Aorta (tissue), 5 donors: ENCODE data around the gene RANBP1. TPM values are rescaled to one million over a fixed set of nuclear protein-coding genes. Genes with fewer than 3 reads are reported as not detected.

Experiments
- ATAC-seq: fragments of 200-7000 bp; cut with Tn5 transposase; one replicate; pipeline ENCODE4 v1.9.1; 2022; ENCODE audit warnings: moderate library complexity; ENCODE audit not compliant: low FRiP score
- DNase-seq, 2 donors: peaks; one replicate each; pipeline ENCODE4 v3.0.0-alpha.2; 2020
- H3K27ac ChIP-seq, 2 donors: one replicate each; pipeline ENCODE4 v1.5.1; 2013; ENCODE audit warnings: low read length in 2 of 2, mild to moderate bottlenecking in 2 of 2, moderate library complexity in 2 of 2, control low read depth in 1 of 2, inconsistent platforms in 1 of 2, low read depth in 1 of 2
- H3K27me3 ChIP-seq, 2 donors: one replicate each; pipeline ENCODE4 v1.6.1; 2013; ENCODE audit warnings: control low read depth in 1 of 2, low read length in 1 of 2, mild to moderate bottlenecking in 1 of 2, moderate library complexity in 1 of 2; ENCODE audit not compliant: insufficient read depth in 2 of 2, control insufficient read depth in 1 of 2
- H3K36me3 ChIP-seq, 2 donors: one replicate each; pipeline ENCODE4 v1.6.1; 2013; ENCODE audit warnings: control low read depth in 1 of 2, low read length in 1 of 2, mild to moderate bottlenecking in 1 of 2; ENCODE audit not compliant: insufficient read depth in 2 of 2, control insufficient read depth in 1 of 2
- H3K4me1 ChIP-seq, 2 donors: one replicate each; pipeline ENCODE4 v1.6.1; 2013; ENCODE audit warnings: low read length in 2 of 2, control low read depth in 1 of 2, mild to moderate bottlenecking in 1 of 2, moderate library complexity in 1 of 2; ENCODE audit not compliant: insufficient read depth in 2 of 2, control insufficient read depth in 1 of 2
- H3K4me3 ChIP-seq, 2 donors: one replicate each; pipeline ENCODE4 v1.5.1; 2013; ENCODE audit warnings: low read length in 2 of 2, control low read depth in 1 of 2, mild to moderate bottlenecking in 1 of 2
- H3K9me3 ChIP-seq: one replicate; pipeline ENCODE4 v1.6.1; 2013; ENCODE audit warnings: mild to moderate bottlenecking, low read length; ENCODE audit not compliant: control insufficient read depth
- WGBS, 2 donors: extraction: QIAGEN DNeasy Blood & Tissue Kit; methylation state at CpG; one replicate each; pipeline ENCODE4 v1.1.7; 2013; 5-methylcytosine and 5-hydroxymethylcytosine counted together
- intact Hi-C, 2 donors: fragments of 100-400 bp; cut with DNase I; formaldehyde crosslinking; loops; one replicate each; pipeline versions ENCODE4 v1.14.2 to v1.15.0; 2022
- polyA plus RNA-seq, 2 donors: library from polyadenylated mRNA; stranded (reverse); fragments of 200-250 nt; gene quantifications; one replicate each; pipeline ENCODE4 v1.2.3, GENCODE V29; 2013
- total RNA-seq, 2 donors: library from RNA; stranded (reverse); fragmentation: NEBNext Ultra II Directional; extraction: Animal tissue kit (Norgen Biotek cat#: 25700); gene quantifications; one replicate each; pipeline ENCODE4 v1.2.1, GENCODE V29; 2021
- donor health status: healthy with polysubstance abuse.
- donor health status: Bipolar disorder and iron deficiency.
- donor health status: DM: no; HTN: no; CAD: no.
- donor health status: DM: no; HTN: no; CAD: no.
- donor health status: DM: yes; HTN: yes; CAD: no.

RANBP1 gene
- total and polyA plus RNA-seq, 4 donors, result 49.8 to 75.0 (median 56.1) TPM

GRCh38 chr22:20091690-20092476 is 24.0 kb upstream of the RANBP1 start:
- ATAC-seq (no peak), DNase-seq (peak; percentile 23 to 25)
- 94 to 95% methylated on average over 16 of the region's 16 CpGs for WGBS, 2 donors
- intact Hi-C loops, result no loop called here
- no peaks in the 10 kb centered on the region for H3K4me1 ChIP-seq
- H3K27ac ChIP-seq, result no peak overlapping the region
- no peaks in the 10 kb centered on the region for H3K27me3 ChIP-seq
- peaks cover 2 to 7% of the 10 kb centered on the region in 2 donors for H3K36me3 ChIP-seq
- H3K9me3 ChIP-seq, result no peaks in the 10 kb centered on the region
- H3K4me3 ChIP-seq, result no peak overlapping the region

- ATAC-seq (no peak), DNase-seq (peak; percentile 18 to 48)
- WGBS, 2 donors, result 93 to 94% methylated on average over 11 of the region's 11 CpGs
- Histone ChIP-seq H3K36me3 (peaks cover 2 to 7% of the 10 kb centered on the region in 2 donors), H3K27ac (no peak overlapping the region), H3K4me1 (no peaks in the 10 kb centered on the region), H3K9me3 (no peaks in the 10 kb centered on the region), H3K4me3 (no peak overlapping the region), H3K27me3 (no peaks in the 10 kb centered on the region)
- intact Hi-C loops, result no loop called here
Measured at GRCh38 chr22:20092477-20092854, 23.4 kb upstream of the RANBP1 start.

- peaks cover 0 to 4% of the 10 kb centered on the region in 2 donors for H3K36me3 ChIP-seq
- H3K27ac ChIP-seq, result peak overlapping the region in 1 of 2 donors; percentile 49
- peak; percentile 86 for ATAC-seq
- H3K4me3 ChIP-seq, result no peak overlapping the region
- H3K4me1 ChIP-seq, result no peaks in the 10 kb centered on the region
- H3K9me3 ChIP-seq, result no peaks in the 10 kb centered on the region
- peak; percentile 68 to 78 for DNase-seq
- intact Hi-C loops, result no loop called here
- 29 to 39% methylated on average over 13 of the region's 13 CpGs for WGBS, 2 donors
- no peaks in the 10 kb centered on the region for H3K27me3 ChIP-seq
Measured at GRCh38 chr22:20093418-20094196, 22.3 kb upstream of the RANBP1 start.

- ATAC-seq (no peak), DNase-seq (peak; percentile 38 to 61)
- H3K27me3 ChIP-seq, result no peaks in the 10 kb centered on the region
- H3K4me3 ChIP-seq, result no peak overlapping the region
- H3K27ac ChIP-seq, result no peak overlapping the region
- no peaks in the 10 kb centered on the region for H3K9me3 ChIP-seq
- WGBS, 2 donors, result 83% methylated on average over 15 of the region's 15 CpGs
- peaks cover 0 to 4% of the 10 kb centered on the region in 2 donors for H3K36me3 ChIP-seq
- no peaks in the 10 kb centered on the region for H3K4me1 ChIP-seq
- intact Hi-C loops, result no loop called here
Measured at GRCh38 chr22:20094197-20094807, 21.6 kb upstream of the RANBP1 start.

- peaks cover 4% of the 10 kb centered on the region in 2 donors for H3K36me3 ChIP-seq
- no peaks in the 10 kb centered on the region for H3K27me3 ChIP-seq
- 98 to 99% methylated on average over 4 of the region's 4 CpGs for WGBS, 2 donors
- no peaks in the 10 kb centered on the region for H3K9me3 ChIP-seq
- no peak overlapping the region for H3K4me3 ChIP-seq
- intact Hi-C loops, result no loop called here
- no peak for ATAC-seq
- no peak overlapping the region for H3K27ac ChIP-seq
- no peaks in the 10 kb centered on the region for H3K4me1 ChIP-seq
- DNase-seq, result peak in 1 of 2 donors; percentile 6
Measured at GRCh38 chr22:20095521-20095920, 20.4 kb upstream of the RANBP1 start.

- ATAC-seq (no peak), DNase-seq (no peak)
- peaks cover 2 to 4% of the 10 kb centered on the region in 2 donors for H3K36me3 ChIP-seq
- intact Hi-C loops, result no loop called here
- H3K4me3 ChIP-seq, result no peak overlapping the region
- no peaks in the 10 kb centered on the region for H3K27me3 ChIP-seq
- no peak overlapping the region for H3K27ac ChIP-seq
- H3K4me1 ChIP-seq, result no peaks in the 10 kb centered on the region
- 98 to 100% methylated on average over 2 of the region's 2 CpGs for WGBS, 2 donors
- no peaks in the 10 kb centered on the region for H3K9me3 ChIP-seq
Measured at GRCh38 chr22:20096574-20097420, 19.1 kb upstream of the RANBP1 start.

- intact Hi-C loops, result no loop called here
- ATAC-seq (no peak), DNase-seq (peak; percentile 12 to 59)
- Histone ChIP-seq H3K36me3 (peaks cover 4 to 6% of the 10 kb centered on the region in 2 donors), H3K9me3 (no peaks in the 10 kb centered on the region), H3K4me3 (no peak overlapping the region), H3K27me3 (no peaks in the 10 kb centered on the region), H3K4me1 (no peaks in the 10 kb centered on the region), H3K27ac (no peak overlapping the region)
- WGBS, 2 donors, result 93 to 94% methylated on average over 6 of the region's 6 CpGs
Measured at GRCh38 chr22:20099099-20099711, 16.7 kb upstream of the RANBP1 start.

GRCh38 chr22:20101638-20102037 is 14.3 kb upstream of the RANBP1 start:
- DNase-seq (peak; percentile 34 to 75), ATAC-seq (no peak)
- intact Hi-C loops, result no loop called here
- H3K27ac ChIP-seq, result no peak overlapping the region
- no peaks in the 10 kb centered on the region for H3K4me1 ChIP-seq
- H3K4me3 ChIP-seq, result no peak overlapping the region
- no peaks in the 10 kb centered on the region for H3K27me3 ChIP-seq
- WGBS, 2 donors, result 82 to 84% methylated on average over 8 of the region's 8 CpGs
- no peaks in the 10 kb centered on the region for H3K9me3 ChIP-seq
- peaks cover 4 to 8% of the 10 kb centered on the region in 2 donors for H3K36me3 ChIP-seq
